ENCODE results near the gene GPR149.

GRCh38 chr3:154361099-154361498 lies 68.9 kb downstream of the GPR149 start:
- TF ChIP-seq CTCF (conservative IDR thresholded peaks at IDR 0.05) (no peak), ZFX (IDR thresholded peaks at IDR 0.05) (no peak)
